Stomach (tissue), 4 donors: ENCODE measurements around the gene MANSC1.

Source experiments
- POLR2A ChIP-seq, 4 donors: fragments of 450-650 bp; IDR thresholded peaks; one replicate each; pipeline ENCODE4 v1.6.1; 2016; ENCODE audit warnings: antibody characterized with exemption in 4 of 4, control low read depth in 2 of 4, mild to moderate bottlenecking in 1 of 4, moderate library complexity in 1 of 4
- POLR2AphosphoS5 ChIP-seq, 3 donors: sonication (generic); formaldehyde crosslinking; IDR thresholded peaks; one replicate each; pipeline ENCODE4 v1.6.1; 2016; ENCODE audit warnings: antibody characterized with exemption in 3 of 3
- TF ChIP-seq, protein P1 (sequence below), 7 experiments: fragments of 450-650 bp in 4 of 7; fragments of 200-600 bp in 3 of 7; sonication (generic) in 3 of 7; IDR thresholded peaks; one replicate each; pipeline ENCODE4 v1.5.1; 2016 to 2019; ENCODE audit warnings: antibody characterized with exemption in 7 of 7, control low read depth in 2 of 7, mild to moderate bottlenecking in 1 of 7

DNA sequence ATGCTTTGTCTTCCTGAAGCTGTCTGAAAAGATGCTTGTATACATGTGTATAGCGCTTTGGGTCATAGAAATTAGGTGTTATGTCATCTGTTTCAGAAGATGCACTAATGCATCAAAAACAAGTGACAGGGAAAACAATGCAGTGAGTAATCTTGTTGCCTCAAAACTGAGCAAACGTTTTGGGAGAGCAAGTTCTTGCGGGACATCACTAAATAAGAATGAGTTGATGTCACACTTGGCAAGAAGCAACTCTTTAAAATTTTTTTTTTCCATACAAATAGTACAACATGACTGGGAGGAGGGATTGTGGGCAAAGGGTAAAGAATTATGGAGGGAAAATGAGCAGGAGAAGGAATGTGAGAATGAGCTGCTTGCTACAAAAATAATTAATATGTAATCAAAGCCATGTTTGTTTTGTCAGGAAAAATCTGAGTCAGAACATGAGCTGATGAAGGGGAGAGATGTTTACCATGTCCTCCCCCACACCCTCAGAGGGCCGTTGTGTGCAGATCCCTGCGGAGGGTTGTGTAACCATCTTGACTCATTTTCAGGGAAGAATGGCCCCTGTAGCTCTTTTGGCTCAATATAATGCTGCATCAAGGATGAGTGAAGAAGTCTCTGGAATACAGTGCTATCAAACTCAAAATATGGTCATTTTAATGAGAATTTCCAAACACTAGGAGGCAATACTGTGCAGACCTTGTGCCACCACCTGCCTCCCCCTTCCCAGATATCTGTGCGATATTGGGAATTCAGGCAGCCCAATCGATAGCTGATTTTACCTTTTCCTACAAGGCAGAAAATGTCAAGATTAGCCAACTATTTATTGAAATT lies 48.2 kb upstream of the MANSC1 start:
- no peak for TF ChIP-seq POLR2A (IDR thresholded peaks at IDR 0.05)
- TF ChIP-seq, protein P1, sequence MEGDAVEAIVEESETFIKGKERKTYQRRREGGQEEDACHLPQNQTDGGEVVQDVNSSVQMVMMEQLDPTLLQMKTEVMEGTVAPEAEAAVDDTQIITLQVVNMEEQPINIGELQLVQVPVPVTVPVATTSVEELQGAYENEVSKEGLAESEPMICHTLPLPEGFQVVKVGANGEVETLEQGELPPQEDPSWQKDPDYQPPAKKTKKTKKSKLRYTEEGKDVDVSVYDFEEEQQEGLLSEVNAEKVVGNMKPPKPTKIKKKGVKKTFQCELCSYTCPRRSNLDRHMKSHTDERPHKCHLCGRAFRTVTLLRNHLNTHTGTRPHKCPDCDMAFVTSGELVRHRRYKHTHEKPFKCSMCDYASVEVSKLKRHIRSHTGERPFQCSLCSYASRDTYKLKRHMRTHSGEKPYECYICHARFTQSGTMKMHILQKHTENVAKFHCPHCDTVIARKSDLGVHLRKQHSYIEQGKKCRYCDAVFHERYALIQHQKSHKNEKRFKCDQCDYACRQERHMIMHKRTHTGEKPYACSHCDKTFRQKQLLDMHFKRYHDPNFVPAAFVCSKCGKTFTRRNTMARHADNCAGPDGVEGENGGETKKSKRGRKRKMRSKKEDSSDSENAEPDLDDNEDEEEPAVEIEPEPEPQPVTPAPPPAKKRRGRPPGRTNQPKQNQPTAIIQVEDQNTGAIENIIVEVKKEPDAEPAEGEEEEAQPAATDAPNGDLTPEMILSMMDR (IDR thresholded peaks at IDR 0.05), result peak in 2 of 7 experiments; percentile 9
- peak; percentile 23 to 86 (median 61) for TF ChIP-seq POLR2AphosphoS5 (IDR thresholded peaks at IDR 0.05)
